GM15510 (cell line): Measurements from ENCODE around the gene ZCCHC24.

Source experiments
- POLR2A ChIP-seq: IDR thresholded peaks from 3 replicates; pipeline ENCODE4 v1.6.1; 2011; ENCODE audit warnings: borderline replicate concordance; ENCODE audit not compliant: insufficient read length; ENCODE audit errors: extremely low read depth

ZCCHC24 gene

GRCh38 chr10:79399223-79399831 is 46.1 kb downstream of the ZCCHC24 start:
- no peak for TF ChIP-seq POLR2A

GRCh38 chr10:79398642-79399041 is 46.8 kb downstream of the ZCCHC24 start:
- no peak for TF ChIP-seq POLR2A

- TF ChIP-seq POLR2A, result no peak
Observed at GRCh38 chr10:79397575-79398303, 47.7 kb downstream of the ZCCHC24 start.

- TF ChIP-seq POLR2A, result no peak
Observed at GRCh38 chr10:79397051-79397450, 48.4 kb downstream of the ZCCHC24 start.

- no peak for TF ChIP-seq POLR2A
Observed at GRCh38 chr10:79396520-79396919, 48.9 kb downstream of the ZCCHC24 start.

- TF ChIP-seq POLR2A, result no peak
Observed at GRCh38 chr10:79394664-79395063, 50.8 kb downstream of the ZCCHC24 start.

GRCh38 chr10:79393924-79394610 is 51.4 kb downstream of the ZCCHC24 start:
- no peak for TF ChIP-seq POLR2A

- no peak for TF ChIP-seq POLR2A
Observed at GRCh38 chr10:79393221-79393923, 52.1 kb downstream of the ZCCHC24 start.

- TF ChIP-seq POLR2A, result no peak
Observed at GRCh38 chr10:79392506-79393176, 52.8 kb downstream of the ZCCHC24 start.

- TF ChIP-seq POLR2A, result no peak
Observed at GRCh38 chr10:79392020-79392398, 53.4 kb downstream of the ZCCHC24 start.

GRCh38 chr10:79391231-79392019 is 54.0 kb downstream of the ZCCHC24 start:
- no peak for TF ChIP-seq POLR2A

GRCh38 chr10:79390551-79391229 is 54.7 kb downstream of the ZCCHC24 start:
- TF ChIP-seq POLR2A, result no peak

- TF ChIP-seq POLR2A, result no peak
Observed at GRCh38 chr10:79390057-79390456, 55.4 kb downstream of the ZCCHC24 start.

GRCh38 chr10:79387974-79388850 is 57.2 kb downstream of the ZCCHC24 start:
- no peak for TF ChIP-seq POLR2A
